ENCODE measurements around the gene PLEKHG4.

Gene PLEKHG4

DNA sequence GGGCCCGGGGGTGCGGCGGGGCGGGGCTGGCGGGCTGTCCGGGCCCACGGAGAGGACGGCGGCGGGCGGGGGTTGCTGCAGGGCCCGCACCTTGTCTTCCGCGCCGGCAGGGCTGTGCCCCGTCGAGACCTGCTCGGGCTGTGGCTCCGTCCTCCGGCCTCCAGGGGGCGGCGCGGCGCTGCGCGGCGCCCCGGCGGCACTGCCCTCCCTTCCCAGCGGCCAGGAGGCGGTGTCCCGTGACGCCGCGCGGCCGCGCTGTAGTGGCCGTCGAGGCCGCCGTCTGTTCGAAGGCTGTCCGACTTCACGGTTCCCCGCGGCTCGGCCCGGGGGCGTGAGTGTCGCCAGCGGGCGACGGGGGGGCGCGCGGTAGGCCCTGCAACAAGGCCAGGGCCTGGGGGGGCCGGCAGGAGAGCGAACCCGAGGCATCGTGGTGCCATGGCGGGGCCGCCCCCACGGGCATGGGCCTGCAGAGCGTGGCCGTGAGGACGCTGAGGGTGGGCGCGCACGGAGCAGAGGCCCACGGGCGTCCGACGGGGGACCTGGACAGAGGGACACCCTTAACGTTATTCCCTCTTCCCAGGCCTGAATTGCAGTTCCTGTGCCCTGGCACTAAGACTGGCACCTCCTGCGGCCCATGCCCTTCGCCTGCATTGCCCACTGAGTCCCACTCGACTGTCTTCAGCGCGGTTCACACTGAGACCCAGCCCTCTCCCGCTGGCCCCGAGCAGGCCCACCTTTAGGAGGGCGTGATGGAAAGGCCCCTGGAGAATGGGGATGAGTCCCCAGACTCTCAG lies at the start of gene PLEKHG4:
TSS of gene PLEKHG4 (plus strand) at position 237 of the 794 bp plus-strand sequence. CDS start at position 750, 513 bp downstream.
- DNase-seq, result peak; percentile 29

GRCh38 chr16:67229906-67230808 lies 49.2 kb upstream of the PLEKHG4 start:
- DNase-seq, result no peak

DNA sequence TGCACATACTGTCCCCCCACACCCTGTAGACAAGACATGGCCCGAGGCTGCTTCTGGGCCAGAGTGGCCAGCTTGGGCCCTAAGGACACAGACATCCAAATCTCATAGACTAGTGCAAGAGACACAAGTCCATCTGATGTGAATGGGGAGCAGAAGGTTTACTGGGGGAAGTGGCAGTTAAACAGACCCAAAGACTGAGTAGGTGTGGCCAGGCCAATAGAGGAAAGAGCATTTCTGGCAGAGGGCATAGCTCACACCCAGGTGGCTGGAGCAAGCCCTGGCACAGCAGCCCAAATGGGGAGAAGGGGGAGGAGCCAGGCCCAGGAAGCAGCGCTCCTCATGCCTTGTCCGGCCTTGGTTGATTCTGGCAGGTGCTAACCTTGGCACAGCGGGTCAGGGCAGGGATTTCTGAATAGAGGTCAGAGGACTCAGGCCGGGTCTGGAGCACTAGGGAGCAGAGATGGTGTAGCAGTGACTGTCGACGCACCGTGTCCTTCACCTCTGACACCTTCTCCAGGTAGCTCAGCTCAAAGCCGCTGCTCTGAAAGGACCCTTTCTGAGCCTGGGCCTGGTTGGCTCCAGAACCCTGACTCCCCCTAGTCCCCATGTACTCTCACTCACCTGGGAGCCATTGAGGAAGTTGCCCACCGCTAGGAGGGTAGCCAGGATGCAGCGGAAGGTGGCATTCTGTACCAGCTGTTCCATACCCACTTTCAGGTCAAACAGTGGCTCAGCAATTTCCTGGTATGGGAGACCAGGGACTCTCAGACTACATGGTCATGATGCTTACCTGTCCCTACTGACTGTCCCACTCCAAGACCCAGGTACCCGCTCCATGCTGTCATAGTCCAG lies 48.3 kb upstream of the PLEKHG4 start:
- DNase-seq, result no peak

- DNase-seq, result no peak
These were observed 45.7 kb upstream of the PLEKHG4 start for GRCh38 chr16:67233596-67233995.

GRCh38 chr16:67234180-67234597 lies 45.1 kb upstream of the PLEKHG4 start:
- DNase-seq, result no peak

DNA sequence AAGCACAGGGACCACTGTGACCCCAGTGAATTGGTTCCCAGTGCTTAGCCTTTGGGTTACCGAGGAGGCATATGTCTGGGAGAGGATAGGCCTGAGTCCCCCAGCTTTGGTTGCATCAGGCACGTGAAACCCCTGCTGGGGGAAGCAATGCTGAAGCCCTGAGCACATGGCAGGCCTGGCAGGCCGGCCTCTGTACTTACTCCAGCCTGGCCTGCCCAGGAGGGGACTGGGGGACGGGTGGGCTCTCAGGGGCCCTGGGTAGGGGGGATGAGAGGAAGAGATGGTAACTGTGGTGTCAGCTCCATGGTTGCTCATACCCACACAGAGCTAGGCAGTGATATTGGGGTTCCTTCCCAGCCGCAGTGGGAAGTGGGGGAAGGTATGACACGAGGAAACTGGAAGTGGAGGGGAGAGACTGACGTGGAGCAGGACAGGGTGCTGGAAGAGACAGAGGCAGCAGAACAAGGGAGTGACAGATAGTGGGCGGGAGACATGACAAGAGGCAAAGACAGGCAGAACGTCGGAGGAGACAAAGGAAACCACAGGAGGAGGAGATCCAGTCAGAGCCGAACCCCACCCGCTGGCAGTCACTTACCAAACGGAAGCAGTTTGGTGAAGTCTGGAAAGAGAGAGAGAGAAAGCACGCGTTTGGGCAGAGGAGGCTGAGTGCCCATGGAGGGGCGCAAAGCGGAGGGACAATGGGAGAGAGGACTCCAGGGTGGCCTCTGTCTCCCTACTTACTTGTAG lies 43.3 kb upstream of the PLEKHG4 start:
- no peak for DNase-seq

GRCh38 chr16:67236563-67237395 lies 42.6 kb upstream of the PLEKHG4 start:
- DNase-seq, result no peak

- no peak for DNase-seq
These were observed 41.7 kb upstream of the PLEKHG4 start for GRCh38 chr16:67237396-67238277.

DNA sequence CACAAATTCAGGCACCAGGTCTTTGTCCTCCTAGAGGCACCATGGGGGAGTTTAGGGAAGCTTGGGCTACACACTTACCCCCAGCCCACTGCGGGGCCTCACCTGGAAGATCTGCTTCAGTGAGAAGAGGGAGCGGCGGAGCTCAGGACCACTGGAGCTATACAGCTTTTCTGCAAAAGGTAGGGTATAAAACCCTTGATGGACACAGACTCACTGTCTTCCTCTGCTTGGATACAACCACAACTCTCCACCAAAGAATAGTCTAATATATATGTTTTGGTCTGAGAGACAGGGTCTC lies 41.1 kb upstream of the PLEKHG4 start:
- no peak for DNase-seq

GRCh38 chr16:67238806-67239470 lies 40.4 kb upstream of the PLEKHG4 start:
- no peak for DNase-seq

GRCh38 chr16:67240506-67240905 lies 38.8 kb upstream of the PLEKHG4 start:
- no peak for DNase-seq

GRCh38 chr16:67241008-67241900 lies 38.1 kb upstream of the PLEKHG4 start:
- DNase-seq, result no peak

DNA sequence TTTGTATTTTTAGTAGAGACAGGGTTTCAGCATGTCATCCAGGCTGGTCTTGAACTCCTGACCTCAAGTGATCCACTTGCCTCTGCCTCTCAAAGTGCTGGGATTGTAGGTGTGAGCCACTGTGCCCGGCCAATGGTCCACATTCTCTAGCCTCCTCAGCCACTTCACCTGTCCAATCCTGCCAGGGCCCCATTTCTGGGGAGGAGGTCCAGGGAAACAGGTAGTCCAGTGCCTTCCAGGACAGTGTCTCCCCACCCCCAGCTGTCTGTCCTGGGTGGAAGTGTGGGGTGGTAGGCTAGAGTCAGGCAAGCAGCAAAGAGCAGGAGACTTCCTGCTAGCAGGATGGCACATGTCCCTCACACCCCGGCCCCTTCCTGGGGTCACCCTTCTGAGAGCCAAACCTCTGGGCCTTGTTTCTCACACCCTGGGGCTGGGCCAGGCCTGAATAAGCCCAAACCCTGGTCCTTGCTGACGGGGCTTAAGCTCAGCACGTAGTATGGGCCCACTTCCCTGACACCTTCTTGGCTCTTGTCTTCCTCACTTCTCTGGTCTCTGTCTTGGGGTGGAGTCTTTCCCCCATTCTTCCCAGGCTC lies 37.1 kb upstream of the PLEKHG4 start:
- no peak for DNase-seq

- DNase-seq, result no peak
These were observed 35.9 kb upstream of the PLEKHG4 start for GRCh38 chr16:67243481-67243880.

- DNase-seq, result no peak
These were observed 34.7 kb upstream of the PLEKHG4 start for GRCh38 chr16:67244387-67245185.

GRCh38 chr16:67245186-67245585 lies 34.1 kb upstream of the PLEKHG4 start:
- no peak for DNase-seq

- DNase-seq, result no peak
These were observed 33.7 kb upstream of the PLEKHG4 start for GRCh38 chr16:67245674-67246080.
